ENCODE data around the gene CPLANE2.
"Not testable (repeated sequence)": the region's sequence is repeated elsewhere in the genome, so short reads cannot be mapped to it uniquely, and the experiment has no call there.

CPLANE2 gene

GRCh38 chr1:16236511-16237342, at the start of gene CPLANE2:
TSS of gene CPLANE2 (minus strand) at chr1:16237183. CDS start at chr1:16236742, 441 bp downstream.
- DNase-seq (ENCODE audit: extremely low spot score, insufficient read length, low read depth) (peak; percentile 96), FAIRE-seq (peak; percentile 96)

- FAIRE-seq: no peak
- DNase-seq (ENCODE audit: extremely low spot score, insufficient read length, low read depth): no peak
Observed at GRCh38 chr1:16286122-16286521, 49.1 kb upstream of the CPLANE2 start.

- DNase-seq (ENCODE audit: extremely low spot score, insufficient read length, low read depth) (no peak), FAIRE-seq (no peak)
Observed at GRCh38 chr1:16281765-16282164, 44.8 kb upstream of the CPLANE2 start.

GRCh38 chr1:16279186-16279585, 42.2 kb upstream of the CPLANE2 start:
- no peak for FAIRE-seq

GRCh38 chr1:16276302-16277030, 39.5 kb upstream of the CPLANE2 start:
- no peak for DNase-seq (ENCODE audit: extremely low spot score, insufficient read length, low read depth)
- no peak for FAIRE-seq

More at GRCh38 chr1:16279186-16279585, 42.2 kb upstream of the CPLANE2 start:
- no peak for DNase-seq (ENCODE audit: extremely low spot score, insufficient read length, low read depth)

- DNase-seq (ENCODE audit: extremely low spot score, insufficient read length, low read depth) (no peak), FAIRE-seq (no peak)
Observed at GRCh38 chr1:16275591-16275990, 38.6 kb upstream of the CPLANE2 start.

- FAIRE-seq (no peak), DNase-seq (ENCODE audit: extremely low spot score, insufficient read length, low read depth) (no peak)
Observed at GRCh38 chr1:16267690-16268180, 30.8 kb upstream of the CPLANE2 start.

GRCh38 chr1:16266411-16267118, 29.6 kb upstream of the CPLANE2 start:
- FAIRE-seq: no peak
- DNase-seq (ENCODE audit: extremely low spot score, insufficient read length, low read depth): no peak

- FAIRE-seq (no peak), DNase-seq (ENCODE audit: extremely low spot score, insufficient read length, low read depth) (no peak)
Observed at GRCh38 chr1:16262067-16262466, 25.1 kb upstream of the CPLANE2 start.

- no peak for FAIRE-seq
- DNase-seq (ENCODE audit: extremely low spot score, insufficient read length, low read depth): no peak
Observed at GRCh38 chr1:16260814-16261213, 23.8 kb upstream of the CPLANE2 start.

- no peak for DNase-seq (ENCODE audit: extremely low spot score, insufficient read length, low read depth)
Observed at GRCh38 chr1:16258591-16259135, 21.7 kb upstream of the CPLANE2 start.

GRCh38 chr1:16257968-16258367, 21.0 kb upstream of the CPLANE2 start:
- DNase-seq (ENCODE audit: extremely low spot score, insufficient read length, low read depth): no peak
- no peak for FAIRE-seq

More at GRCh38 chr1:16258591-16259135, 21.7 kb upstream of the CPLANE2 start:
- no peak for FAIRE-seq

- DNase-seq (ENCODE audit: extremely low spot score, insufficient read length, low read depth); FAIRE-seq: not testable (repeated sequence)
Observed at GRCh38 chr1:16257556-16257955, 20.6 kb upstream of the CPLANE2 start.

- DNase-seq (ENCODE audit: extremely low spot score, insufficient read length, low read depth) (no peak), FAIRE-seq (no peak)
Observed at GRCh38 chr1:16256478-16256877, 19.5 kb upstream of the CPLANE2 start.

- DNase-seq (ENCODE audit: extremely low spot score, insufficient read length, low read depth): no peak
- no peak for FAIRE-seq
Observed at GRCh38 chr1:16254263-16254928, 17.4 kb upstream of the CPLANE2 start.

GRCh38 chr1:16253332-16253922, 16.4 kb upstream of the CPLANE2 start:
- DNase-seq (ENCODE audit: extremely low spot score, insufficient read length, low read depth) (no peak), FAIRE-seq (no peak)

GRCh38 chr1:16252912-16253311, 15.9 kb upstream of the CPLANE2 start:
- FAIRE-seq: no peak

GRCh38 chr1:16251381-16251780, 14.4 kb upstream of the CPLANE2 start:
- FAIRE-seq (no peak), DNase-seq (ENCODE audit: extremely low spot score, insufficient read length, low read depth) (no peak)

More at GRCh38 chr1:16252912-16253311, 15.9 kb upstream of the CPLANE2 start:
- no peak for DNase-seq (ENCODE audit: extremely low spot score, insufficient read length, low read depth)

Measured in GM18507 (cell line).